22Rv1 (cell line): ENCODE measurements around the gene TRAPPC6A.

Source experiments
- ZFX ChIP-seq: fragments of 450-650 bp; IDR thresholded peaks from 2 replicates; pipeline ENCODE4 v1.6.1; 2017; ENCODE audit warnings: antibody characterized with exemption, borderline replicate concordance
- TF ChIP-seq, protein P1 (sequence below): fragments of 450-650 bp; IDR thresholded peaks from 2 replicates; pipeline ENCODE4 v1.5.1; 2017; ENCODE audit warnings: mild to moderate bottlenecking

DNA sequence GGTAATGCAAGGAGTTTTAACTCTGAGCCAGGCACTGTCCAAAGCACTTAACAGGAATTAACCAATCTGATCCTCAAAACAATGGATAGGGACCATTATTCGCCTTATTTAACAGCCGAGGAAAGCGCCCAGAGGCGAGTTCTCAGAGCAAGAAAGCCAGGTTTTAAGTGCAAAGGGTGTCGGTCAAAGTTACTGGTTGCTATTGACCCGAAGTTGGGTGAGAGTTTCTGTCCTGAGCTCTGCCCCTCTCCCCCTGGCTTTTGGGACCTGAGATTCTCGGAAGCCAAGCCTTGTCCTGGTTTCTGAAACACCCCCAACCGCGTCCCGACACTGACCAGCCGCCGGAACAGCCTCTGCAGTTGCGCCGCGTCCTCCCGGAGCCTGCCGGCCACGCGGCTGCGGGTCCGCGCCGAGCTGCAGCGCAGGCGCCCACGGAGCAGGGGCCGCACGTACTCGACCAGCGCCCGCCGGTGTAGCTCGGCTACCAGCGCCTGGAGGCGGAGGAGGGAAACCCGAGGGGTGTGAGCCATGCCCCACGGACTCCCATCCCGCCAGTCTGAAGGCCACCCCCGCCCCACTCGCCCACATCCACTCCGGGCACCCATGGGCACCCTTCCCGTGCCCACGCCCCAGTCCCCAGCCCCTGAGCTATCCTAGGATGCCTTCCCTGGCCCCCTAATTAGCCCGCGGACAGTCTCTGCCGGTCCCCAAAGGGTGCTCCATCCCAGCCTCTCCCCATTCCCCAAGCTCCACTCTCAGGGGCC is 39.3 kb upstream of the TRAPPC6A start:
- TF ChIP-seq, protein P1, sequence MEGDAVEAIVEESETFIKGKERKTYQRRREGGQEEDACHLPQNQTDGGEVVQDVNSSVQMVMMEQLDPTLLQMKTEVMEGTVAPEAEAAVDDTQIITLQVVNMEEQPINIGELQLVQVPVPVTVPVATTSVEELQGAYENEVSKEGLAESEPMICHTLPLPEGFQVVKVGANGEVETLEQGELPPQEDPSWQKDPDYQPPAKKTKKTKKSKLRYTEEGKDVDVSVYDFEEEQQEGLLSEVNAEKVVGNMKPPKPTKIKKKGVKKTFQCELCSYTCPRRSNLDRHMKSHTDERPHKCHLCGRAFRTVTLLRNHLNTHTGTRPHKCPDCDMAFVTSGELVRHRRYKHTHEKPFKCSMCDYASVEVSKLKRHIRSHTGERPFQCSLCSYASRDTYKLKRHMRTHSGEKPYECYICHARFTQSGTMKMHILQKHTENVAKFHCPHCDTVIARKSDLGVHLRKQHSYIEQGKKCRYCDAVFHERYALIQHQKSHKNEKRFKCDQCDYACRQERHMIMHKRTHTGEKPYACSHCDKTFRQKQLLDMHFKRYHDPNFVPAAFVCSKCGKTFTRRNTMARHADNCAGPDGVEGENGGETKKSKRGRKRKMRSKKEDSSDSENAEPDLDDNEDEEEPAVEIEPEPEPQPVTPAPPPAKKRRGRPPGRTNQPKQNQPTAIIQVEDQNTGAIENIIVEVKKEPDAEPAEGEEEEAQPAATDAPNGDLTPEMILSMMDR = no peak
- TF ChIP-seq ZFX = no peak
